Measurements from ENCODE around the gene STMN3.
"Not testable (repeated sequence)": the region's sequence is repeated elsewhere in the genome, so short reads cannot be mapped to it uniquely, and the experiment has no call there.

Gene STMN3

DNA sequence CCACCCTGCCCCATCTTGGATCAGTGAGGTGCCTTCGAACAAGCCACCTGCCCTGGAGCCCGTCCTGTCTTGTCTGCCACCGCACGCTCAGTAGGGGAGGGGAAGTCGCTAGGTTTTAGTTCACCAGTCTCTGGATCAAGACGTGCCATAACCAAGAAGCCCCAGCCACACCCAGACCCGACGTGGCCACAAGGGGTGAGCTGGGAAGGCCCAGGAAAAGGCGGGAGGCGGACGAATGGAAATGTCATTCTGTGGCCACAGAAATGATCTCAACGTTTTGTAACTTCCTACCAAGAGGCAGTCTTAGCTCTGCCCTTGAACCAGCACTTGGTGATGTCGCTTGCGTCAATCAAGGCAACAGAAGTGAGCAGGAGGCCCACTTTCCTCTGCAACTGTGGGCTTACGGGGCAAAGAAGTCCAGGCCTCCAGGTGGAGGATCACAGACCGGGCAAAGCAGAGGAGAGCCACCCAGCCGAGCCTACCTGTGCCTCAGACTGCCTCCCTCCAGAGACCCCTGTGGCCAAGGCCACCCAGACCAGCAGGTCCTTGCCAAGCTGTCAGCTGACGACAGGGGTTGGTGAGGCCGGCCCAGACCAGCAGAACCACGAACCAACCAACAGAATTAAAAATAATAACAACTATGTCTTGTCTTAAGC is 40.8 kb downstream of the STMN3 start:
- DNase-seq (ENCODE audit: low spot score), result no peak

DNA sequence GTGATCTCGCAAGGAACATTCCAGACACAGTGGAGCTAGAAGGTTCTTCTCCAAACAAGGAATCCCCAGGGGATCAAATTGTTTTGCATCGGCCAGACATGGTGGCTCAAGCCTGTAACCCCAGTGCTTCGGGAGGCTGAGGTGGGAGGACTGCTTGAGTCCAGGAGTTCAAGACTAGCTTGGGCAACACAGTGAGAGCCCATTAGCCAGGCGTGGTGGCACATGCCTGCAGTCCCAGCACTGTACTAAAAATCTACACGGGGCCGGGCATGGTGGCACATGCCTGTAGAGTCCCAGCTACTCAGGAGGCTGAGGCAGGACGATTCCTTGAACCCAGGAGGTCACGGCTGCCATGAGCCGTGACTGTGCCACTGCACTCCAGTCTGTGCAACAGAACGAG is 41.6 kb downstream of the STMN3 start:
- DNase-seq (ENCODE audit: low spot score), result no peak

DNA sequence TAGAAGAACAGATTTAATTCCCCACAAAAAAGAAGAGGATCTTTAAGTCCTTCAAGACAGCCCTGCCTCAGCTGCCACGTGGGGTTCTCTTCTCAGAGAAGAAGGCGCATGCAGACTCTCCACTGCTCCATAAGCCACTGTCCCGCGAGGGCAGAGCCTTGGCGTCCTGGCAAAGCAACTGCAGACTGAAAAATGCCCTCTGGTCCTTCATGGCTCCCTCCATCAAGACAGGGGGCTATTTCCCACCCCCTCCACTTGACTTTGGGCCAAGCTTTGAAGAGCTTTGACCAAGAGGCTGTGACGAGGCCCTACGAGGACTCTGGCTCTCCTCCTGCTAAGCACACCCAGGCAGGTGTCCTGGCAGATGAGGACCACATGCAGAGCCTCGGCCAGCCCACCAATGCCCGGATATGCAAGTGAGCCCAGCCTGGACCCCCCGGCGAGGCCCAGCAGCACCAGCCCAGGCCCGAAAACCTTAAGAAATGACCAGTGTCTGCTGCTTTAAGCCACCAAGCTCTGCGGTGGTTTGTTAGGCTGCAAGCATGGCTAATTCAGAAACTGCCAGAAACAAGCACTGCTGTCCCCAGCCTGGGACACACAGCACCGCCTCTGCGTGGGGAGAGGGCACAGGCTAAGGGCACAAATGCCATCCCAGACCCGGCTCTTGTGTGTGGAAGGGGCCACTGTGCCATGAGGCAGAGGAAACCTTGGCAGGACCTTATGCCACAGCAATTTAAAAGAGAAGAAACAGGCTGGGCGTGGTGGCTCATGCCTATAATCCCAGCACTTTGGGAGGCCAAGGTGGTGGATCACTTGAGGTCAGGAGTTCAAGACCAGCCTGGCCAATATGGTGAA is 42.4 kb downstream of the STMN3 start:
- no peak for DNase-seq (ENCODE audit: low spot score)

DNA sequence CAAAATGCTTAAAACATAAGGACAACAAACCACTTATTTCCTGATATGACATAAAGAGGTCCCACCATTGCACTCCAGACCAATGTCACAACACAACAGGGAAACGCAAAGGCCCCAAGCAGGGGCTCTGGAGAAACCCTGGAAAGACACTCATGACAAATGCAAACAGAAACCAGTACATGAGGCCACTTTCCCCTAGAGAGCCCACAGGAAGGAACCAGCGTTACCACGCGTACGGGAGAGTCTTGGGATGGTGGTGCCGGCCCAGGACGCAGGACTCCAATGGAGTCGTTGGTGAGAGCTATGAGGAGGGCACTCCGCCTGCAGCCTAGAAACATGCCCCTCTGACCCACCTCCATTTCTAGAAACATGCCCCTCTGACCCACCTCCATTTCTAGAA is 46.5 kb downstream of the STMN3 start:
- no peak for DNase-seq (ENCODE audit: low spot score)

DNA sequence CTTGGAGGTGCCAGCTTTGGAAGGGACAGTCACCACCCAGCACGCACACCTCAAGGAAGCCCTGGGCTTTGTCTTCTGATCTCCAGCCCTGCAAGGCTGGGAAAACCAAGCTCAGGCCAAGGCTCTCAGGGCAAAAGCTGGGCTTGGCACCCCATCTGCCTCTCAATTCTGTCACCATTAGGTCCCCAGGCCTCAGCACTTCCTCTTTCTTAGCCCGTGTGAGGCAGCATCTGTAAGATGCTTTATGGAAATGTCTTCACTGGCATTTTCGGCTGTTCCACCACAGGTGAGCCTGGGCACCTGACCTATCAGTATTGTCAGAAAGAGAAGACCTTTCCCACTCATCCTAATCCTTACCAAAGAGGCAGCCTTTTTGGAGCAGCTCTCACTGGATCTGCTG is 50.9 kb downstream of the STMN3 start:
- no peak for DNase-seq (ENCODE audit: low spot score)

DNA sequence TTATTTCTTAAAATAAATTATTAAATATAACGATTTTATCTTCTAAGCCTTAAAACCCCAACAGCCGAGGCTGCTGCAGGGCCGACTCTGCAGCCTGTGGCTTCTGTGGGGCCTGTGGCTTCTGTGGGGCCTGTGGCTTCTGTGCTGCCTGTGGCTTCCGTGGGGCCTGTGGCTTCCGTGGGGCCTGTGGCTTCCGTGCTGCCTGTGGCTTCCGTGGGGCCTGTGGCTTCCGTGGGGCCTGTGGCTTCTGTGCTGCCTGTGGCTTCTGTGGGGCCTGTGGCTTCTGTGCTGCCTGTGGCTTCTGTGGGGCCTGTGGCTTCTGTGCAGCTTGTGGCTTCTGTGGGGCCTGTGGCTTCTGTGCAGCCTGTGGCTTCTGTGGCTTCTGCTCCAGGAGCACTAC is 51.5 kb downstream of the STMN3 start:
- not testable (repeated sequence) for DNase-seq (ENCODE audit: low spot score)

- DNase-seq (ENCODE audit: low spot score), result no peak
Measured at GRCh38 chr20:63599396-63600050, 53.7 kb downstream of the STMN3 start.

DNA sequence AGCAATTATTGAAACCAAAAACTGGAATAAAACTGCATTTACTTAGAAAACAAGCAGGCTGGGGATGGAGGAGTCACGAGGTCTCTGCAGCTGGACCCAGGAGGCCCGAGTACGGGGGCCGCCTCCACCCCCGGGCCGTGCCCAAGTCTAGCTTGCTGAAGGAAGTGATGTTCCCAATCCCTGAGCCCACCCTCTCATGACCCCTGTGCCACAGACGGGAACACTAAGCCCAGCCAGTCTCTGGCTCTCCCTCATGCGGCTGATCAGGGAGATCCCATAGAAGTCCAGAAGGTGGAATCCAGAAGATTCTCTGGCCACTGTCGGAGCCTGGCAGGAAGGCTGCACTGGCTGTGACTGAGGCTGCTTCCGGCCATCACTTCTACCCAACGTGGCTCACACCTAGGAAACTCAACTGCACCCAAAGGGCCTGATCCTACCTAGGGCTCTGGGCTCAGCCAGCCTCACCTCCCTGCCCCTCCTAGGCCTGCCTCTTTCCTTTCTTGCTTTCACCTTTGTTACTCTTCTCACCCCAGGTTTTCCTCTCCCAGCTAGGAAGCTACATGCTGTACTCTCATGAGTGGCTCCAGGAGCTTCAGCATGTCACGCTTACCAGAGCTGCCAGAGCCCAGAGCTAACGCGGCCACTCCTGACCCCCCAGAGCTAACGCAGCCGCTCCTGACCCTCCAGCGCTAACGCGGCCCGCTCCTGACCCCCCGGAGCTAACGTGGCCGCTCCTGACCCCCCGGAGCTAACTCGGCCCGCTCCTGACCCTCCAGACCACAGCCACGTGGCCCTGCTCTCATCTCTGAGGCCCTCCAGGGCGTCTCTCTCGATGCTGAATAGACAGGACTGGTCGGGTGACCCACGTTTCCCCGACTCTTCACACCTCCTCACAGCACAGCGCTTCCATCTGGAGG is 54.5 kb downstream of the STMN3 start:
- no peak for DNase-seq (ENCODE audit: low spot score)

GRCh38 chr20:63597651-63598478 is 55.4 kb downstream of the STMN3 start:
- DNase-seq (ENCODE audit: low spot score), result no peak

- DNase-seq (ENCODE audit: low spot score), result no peak
Measured at GRCh38 chr20:63596423-63596822, 56.8 kb downstream of the STMN3 start.

DNA sequence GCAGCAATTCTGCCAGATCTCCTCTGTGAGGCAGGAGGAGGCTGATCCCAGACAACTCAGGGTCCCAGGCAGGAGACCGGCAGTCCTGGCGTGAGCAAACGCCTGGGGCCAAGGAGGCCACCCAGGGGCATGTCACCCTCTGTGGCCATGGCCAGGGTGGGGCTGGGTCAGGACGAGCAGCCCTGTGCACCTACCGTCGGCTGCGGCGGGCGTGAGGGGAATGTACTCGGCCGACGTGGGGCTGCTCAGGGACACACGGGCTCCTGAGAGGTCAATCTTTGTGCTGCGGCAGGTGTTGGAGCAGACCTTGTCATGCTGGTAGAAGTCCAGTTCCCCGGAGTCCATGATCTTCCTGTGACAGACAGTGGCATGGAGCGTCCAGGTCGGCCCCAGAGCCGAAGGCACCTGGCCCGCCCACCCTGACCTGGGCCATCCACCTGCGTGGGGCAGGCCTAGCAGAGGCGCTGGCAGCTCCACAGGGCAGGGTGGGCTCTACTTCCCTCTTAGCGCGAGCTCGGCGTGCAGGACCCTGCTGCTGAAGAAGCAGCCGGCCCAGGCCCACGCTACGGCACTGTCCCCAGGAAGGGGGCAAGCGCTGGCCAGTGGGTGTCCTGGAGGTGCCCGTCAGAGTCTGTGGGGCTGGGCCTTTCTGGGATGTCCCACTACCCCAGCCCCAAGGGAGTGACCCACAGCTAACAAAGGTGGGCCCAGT is 57.7 kb downstream of the STMN3 start:
- DNase-seq (ENCODE audit: low spot score), result no peak

DNA sequence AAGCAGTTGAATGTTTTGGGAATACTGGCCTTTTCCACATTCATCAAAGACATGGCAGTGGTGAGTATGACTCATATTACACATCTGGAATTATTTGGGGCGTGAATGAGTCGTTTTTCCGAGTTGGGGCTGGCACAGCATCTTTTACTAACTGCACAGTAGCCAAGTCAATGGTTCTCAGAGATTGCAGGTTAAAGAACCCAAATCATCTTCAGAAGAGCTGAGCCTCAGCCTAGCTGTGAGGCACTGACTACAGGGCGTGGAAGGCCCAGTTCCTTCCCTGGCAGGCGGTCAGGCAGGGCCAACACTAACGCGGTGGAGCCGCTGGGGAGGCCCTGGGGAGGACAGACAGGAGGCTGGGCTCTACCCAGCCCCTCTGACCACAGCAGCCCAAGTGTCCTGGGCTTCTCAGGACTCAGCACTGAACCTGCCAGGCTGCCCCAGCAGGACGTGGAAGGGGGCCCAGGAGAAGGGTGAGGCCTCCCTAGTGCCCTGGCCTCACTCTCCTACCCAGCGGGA is 59.1 kb downstream of the STMN3 start:
- DNase-seq (ENCODE audit: low spot score), result no peak

- no peak for DNase-seq (ENCODE audit: low spot score)
Measured at GRCh38 chr20:63592661-63593060, 60.6 kb downstream of the STMN3 start.

GRCh38 chr20:63591786-63592355 is 61.4 kb downstream of the STMN3 start:
- DNase-seq (ENCODE audit: low spot score), result no peak

- DNase-seq (ENCODE audit: low spot score), result no peak
Measured at GRCh38 chr20:63591147-63591533, 62.1 kb downstream of the STMN3 start.

DNA sequence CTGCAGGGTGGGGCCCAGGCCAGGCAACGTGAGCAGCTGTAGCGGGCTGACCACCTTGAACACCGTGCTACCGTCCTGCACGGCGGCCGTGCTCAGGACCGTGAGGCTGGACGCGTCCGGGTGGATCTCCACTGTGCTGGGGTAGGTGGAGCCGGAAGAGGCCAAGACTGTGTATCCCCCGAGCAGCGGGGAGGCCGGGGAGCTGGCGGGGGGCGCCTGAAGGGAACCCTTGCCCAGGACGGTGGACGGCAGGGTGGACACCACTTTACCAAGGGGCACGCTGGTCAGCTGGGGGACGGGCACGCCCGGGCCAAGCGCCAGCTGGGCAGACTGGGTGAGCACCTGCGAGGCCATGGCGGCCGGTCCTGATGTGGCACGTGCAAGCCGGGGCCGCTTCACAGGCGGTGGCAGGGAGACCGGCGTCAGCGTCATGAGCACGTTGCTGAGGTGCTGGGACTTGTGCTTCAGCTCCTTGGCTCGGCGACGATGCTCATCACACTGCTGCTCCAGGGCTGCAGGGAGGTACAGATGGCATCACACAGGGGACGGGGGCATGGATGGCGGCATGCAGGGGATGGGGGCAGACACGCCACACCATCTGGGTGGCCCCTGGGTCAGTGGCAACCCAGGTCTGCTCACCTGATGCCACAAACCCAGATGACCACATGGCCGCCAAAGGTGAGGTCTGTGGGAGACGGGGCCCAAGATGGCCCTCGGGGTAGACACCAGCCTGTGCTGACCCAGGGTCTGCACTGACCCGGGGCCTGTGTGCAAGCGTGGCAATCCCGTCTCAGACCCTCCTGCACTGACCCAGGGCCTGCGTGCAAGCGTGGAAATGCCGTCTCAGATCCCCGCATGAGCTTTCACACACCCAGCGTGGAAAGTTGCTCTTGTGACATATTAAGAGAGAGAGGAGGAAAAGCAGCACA is 62.7 kb downstream of the STMN3 start:
- DNase-seq (ENCODE audit: low spot score), result no peak

Measured in globus pallidus (tissue), 1 donor.